OCI-LY1 (cell line): ENCODE results near the gene GAD2.

Experiments used
- H2AFZ ChIP-seq: fragments of 200-600 bp; sonication (generic), shearing (Covaris generic); 2 replicates; pipeline ENCODE4 v1.6.0; 2014; ENCODE audit warnings: antibody characterized with exemption, mild to moderate bottlenecking, low read length
- H3F3A ChIP-seq: fragments of 200-600 bp; sonication (generic), shearing (Covaris generic); 2 replicates; pipeline ENCODE4 v1.6.0; 2014; ENCODE audit warnings: mild to moderate bottlenecking, antibody characterized with exemption, low read length, moderate library complexity; ENCODE audit not compliant: insufficient read depth
- H3K27ac ChIP-seq: fragments of 200-600 bp; sonication (generic); 2 replicates; pipeline ENCODE4 v1.5.1; 2014; ENCODE audit warnings: low read length, mixed run types, mild to moderate bottlenecking, low read depth; ENCODE audit not compliant: poor library complexity, severe bottlenecking
- H3K27me3 ChIP-seq: fragments of 200-600 bp; sonication (generic); 2 replicates; pipeline ENCODE4 v1.6.0; 2014; ENCODE audit warnings: antibody characterized with exemption, mild to moderate bottlenecking, low read length, moderate library complexity; ENCODE audit not compliant: insufficient read depth
- H3K36me3 ChIP-seq: fragments of 200-600 bp; sonication (generic); 2 replicates; pipeline ENCODE4 v1.6.1; 2014; ENCODE audit warnings: mild to moderate bottlenecking, antibody characterized with exemption, low read length, moderate library complexity, mixed read lengths; ENCODE audit not compliant: insufficient read depth
- H3K4me1 ChIP-seq: fragments of 200-600 bp; sonication (generic); 2 replicates; pipeline ENCODE4 v1.5.1; 2014; ENCODE audit warnings: mild to moderate bottlenecking, low read length, moderate library complexity; ENCODE audit not compliant: insufficient read depth, severe bottlenecking
- H3K4me2 ChIP-seq: fragments of 200-600 bp; sonication (generic), shearing (Covaris generic); 2 replicates; pipeline ENCODE4 v1.6.1; 2014; ENCODE audit warnings: low read length
- H3K4me3 ChIP-seq: fragments of 200-600 bp; sonication (generic); 2 replicates; pipeline ENCODE4 v1.5.1; 2014; ENCODE audit warnings: low read length, low read depth, mild to moderate bottlenecking, mixed read lengths; ENCODE audit not compliant: poor library complexity, severe bottlenecking
- H3K79me2 ChIP-seq: fragments of 200-600 bp; shearing (Covaris generic); 2 replicates; pipeline ENCODE4 v1.6.1; 2016; ENCODE audit warnings: mixed run types, low read length, mixed read lengths; ENCODE audit not compliant: insufficient read depth
- H3K9ac ChIP-seq: fragments of 200-600 bp; sonication (generic), shearing (Covaris generic); 2 replicates; pipeline ENCODE4 v1.6.1; 2014; ENCODE audit warnings: mild to moderate bottlenecking, low read length, mixed read lengths
- H3K9me2 ChIP-seq: fragments of 200-600 bp; sonication (generic), shearing (Covaris generic); 2 replicates; pipeline ENCODE4 v1.6.1; 2014; ENCODE audit warnings: low read depth, mild to moderate bottlenecking, low read length, mixed read lengths
- H3K9me3 ChIP-seq: fragments of 200-600 bp; shearing (Covaris generic); 2 replicates; pipeline ENCODE4 v1.6.1; 2014; ENCODE audit warnings: low read length, mixed read lengths
- H4K20me1 ChIP-seq: fragments of 200-600 bp; sonication (generic), shearing (Covaris generic); 2 replicates; pipeline ENCODE4 v1.6.0; 2016; ENCODE audit warnings: mild to moderate bottlenecking, low read length; ENCODE audit not compliant: insufficient read depth
- EZH2 ChIP-seq: fragments of 200-600 bp; sonication (generic), shearing (Covaris generic); IDR thresholded peaks from 2 replicates; pipeline ENCODE4 v1.8.0; 2017; ENCODE audit warnings: borderline replicate concordance, mixed run types, mild to moderate bottlenecking, antibody characterized with exemption, low read length, moderate library complexity, mixed read lengths
- TF ChIP-seq, protein P1 (sequence below): fragments of 200-600 bp; sonication (generic), shearing (Covaris generic); IDR thresholded peaks from 2 replicates; pipeline ENCODE4 v1.5.1; 2017; ENCODE audit warnings: mild to moderate bottlenecking, antibody characterized with exemption, low read length, moderate library complexity, mixed read lengths

Gene GAD2

DNA sequence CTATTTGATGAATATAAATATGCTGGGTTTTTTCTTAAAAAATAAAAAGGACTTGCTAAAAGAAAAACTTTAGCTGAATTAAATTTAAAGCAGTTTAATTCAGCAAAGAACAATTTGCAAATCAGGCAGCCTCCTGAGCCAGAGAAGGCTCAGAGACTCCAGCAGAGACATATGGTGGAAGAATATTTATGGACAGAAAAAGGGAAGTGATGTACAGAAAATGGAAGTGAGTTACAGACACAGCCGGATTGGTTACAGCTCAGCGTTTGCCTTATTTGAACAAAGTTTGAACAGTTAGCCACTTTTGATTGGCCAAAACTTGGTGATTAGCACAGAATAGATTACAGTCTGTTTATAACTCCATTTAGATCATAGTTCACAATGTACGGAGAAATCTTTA is 110.3 kb downstream of the GAD2 start:
- Histone ChIP-seq H3K4me1 (no peaks in the 10 kb centered on the region), H3K27ac (no peak overlapping the region), H3K4me3 (no peak overlapping the region), H4K20me1 (no peaks in the 10 kb centered on the region), H3K4me2 (no peak overlapping the region), H3K9ac (no peak overlapping the region), H3K9me3 (no peaks in the 10 kb centered on the region), H3K9me2 (no peaks in the 10 kb centered on the region), H3K27me3 (no peaks in the 10 kb centered on the region), H3K79me2 (no peaks in the 10 kb centered on the region), H3K36me3 (no peaks in the 10 kb centered on the region), H3F3A (no peaks in the 10 kb centered on the region), H2AFZ (no peak overlapping the region)
- TF ChIP-seq, protein P1, sequence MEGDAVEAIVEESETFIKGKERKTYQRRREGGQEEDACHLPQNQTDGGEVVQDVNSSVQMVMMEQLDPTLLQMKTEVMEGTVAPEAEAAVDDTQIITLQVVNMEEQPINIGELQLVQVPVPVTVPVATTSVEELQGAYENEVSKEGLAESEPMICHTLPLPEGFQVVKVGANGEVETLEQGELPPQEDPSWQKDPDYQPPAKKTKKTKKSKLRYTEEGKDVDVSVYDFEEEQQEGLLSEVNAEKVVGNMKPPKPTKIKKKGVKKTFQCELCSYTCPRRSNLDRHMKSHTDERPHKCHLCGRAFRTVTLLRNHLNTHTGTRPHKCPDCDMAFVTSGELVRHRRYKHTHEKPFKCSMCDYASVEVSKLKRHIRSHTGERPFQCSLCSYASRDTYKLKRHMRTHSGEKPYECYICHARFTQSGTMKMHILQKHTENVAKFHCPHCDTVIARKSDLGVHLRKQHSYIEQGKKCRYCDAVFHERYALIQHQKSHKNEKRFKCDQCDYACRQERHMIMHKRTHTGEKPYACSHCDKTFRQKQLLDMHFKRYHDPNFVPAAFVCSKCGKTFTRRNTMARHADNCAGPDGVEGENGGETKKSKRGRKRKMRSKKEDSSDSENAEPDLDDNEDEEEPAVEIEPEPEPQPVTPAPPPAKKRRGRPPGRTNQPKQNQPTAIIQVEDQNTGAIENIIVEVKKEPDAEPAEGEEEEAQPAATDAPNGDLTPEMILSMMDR: no peak
- TF ChIP-seq EZH2: no peak

DNA sequence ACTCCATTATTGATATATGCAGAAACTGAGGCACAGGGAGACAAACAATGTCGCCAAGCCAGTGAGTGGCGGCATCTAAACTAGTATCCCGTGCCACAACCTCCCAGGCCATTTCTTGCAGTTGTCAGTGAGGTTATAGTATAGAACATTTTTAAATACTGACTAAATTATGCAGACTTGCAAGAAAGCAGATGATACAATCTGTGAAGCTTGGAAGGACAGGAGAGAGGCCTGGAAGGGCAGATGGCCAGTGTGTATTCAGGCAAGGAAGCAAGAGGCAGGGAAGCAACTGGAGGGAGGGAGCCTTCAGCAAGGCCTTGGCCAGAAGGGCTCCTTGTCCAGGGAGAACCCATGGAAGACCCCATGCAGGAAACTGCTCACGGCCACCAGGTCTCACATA is 111.2 kb downstream of the GAD2 start:
- TF ChIP-seq EZH2: no peak
- TF ChIP-seq, protein P1: no peak

DNA sequence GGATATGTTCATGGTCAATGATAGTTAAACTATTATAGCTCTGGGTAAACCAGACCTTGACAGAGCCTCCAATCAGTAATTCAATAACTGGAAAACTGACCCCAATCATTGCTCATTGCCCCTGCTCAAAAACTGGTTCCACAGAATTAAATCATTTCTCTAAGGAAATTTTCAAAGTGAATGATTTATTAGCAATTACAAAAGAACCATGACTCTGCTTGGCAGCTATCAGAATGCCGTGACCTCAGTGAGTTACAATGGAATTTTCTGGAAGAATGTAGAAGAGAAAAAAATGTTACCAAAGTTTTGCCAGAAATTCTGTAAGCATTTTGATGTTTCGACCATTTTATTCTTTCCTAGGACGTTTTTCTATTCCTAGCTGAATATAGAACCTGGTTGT is 114.8 kb downstream of the GAD2 start:
- peaks cover 7% of the 10 kb centered on the region; the same call in 1 of the 2 replicates for H3K9me3 ChIP-seq
- H3F3A ChIP-seq: no peaks in the 10 kb centered on the region
- H3K79me2 ChIP-seq: no peaks in the 10 kb centered on the region
- no peak overlapping the region for H3K4me2 ChIP-seq
- H3K27me3 ChIP-seq: no peaks in the 10 kb centered on the region
- no peak overlapping the region for H3K9ac ChIP-seq
- TF ChIP-seq EZH2: no peak
- TF ChIP-seq, protein P1: no peak
- no peak overlapping the region for H3K27ac ChIP-seq
- no peaks in the 10 kb centered on the region for H4K20me1 ChIP-seq
- no peak overlapping the region for H2AFZ ChIP-seq
- no peaks in the 10 kb centered on the region for H3K36me3 ChIP-seq
- H3K9me2 ChIP-seq: no peaks in the 10 kb centered on the region
- H3K4me3 ChIP-seq: no peak overlapping the region
- H3K4me1 ChIP-seq: peaks cover 10% of the 10 kb centered on the region

More for the DNA sequence above, 111.2 kb downstream of the GAD2 start:
- Histone ChIP-seq H3K36me3 (no peaks in the 10 kb centered on the region), H3K4me3 (no peak overlapping the region), H3K9me3 (no peaks in the 10 kb centered on the region), H3K4me1 (no peaks in the 10 kb centered on the region), H3K27me3 (no peaks in the 10 kb centered on the region), H2AFZ (no peak overlapping the region), H3K27ac (no peak overlapping the region), H3K9ac (no peak overlapping the region), H3K9me2 (no peaks in the 10 kb centered on the region), H3K79me2 (no peaks in the 10 kb centered on the region), H4K20me1 (no peaks in the 10 kb centered on the region), H3F3A (no peaks in the 10 kb centered on the region), H3K4me2 (no peak overlapping the region)
